K562 (cell line): ENCODE measurements around the gene HIF1AN.

ENCODE experiments used
- ATF1 ChIP-seq, 2 experiments: fragments of 450-650 bp in 1 of 2; IDR thresholded peaks; 2 replicates each; pipeline ENCODE4 v1.6.1; 2016; ENCODE audit warnings: missing compliant biosample characterization in 1 of 2, missing genetic modification characterization in 1 of 2
- NEUROD1 ChIP-seq: fragments of 150-350 bp; IDR thresholded peaks from 2 replicates; pipeline ENCODE4 v1.6.1; 2014; ENCODE audit warnings: borderline replicate concordance, low read length, low read depth; ENCODE audit not compliant: partially characterized antibody
- RREB1 ChIP-seq: fragments of 250-450 bp; sonication (Bioruptor Pico); IDR thresholded peaks from 2 replicates; pipeline ENCODE4 v1.4.0; 2020
- ZNF407 ChIP-seq: fragments of 450-650 bp; IDR thresholded peaks from 2 replicates; pipeline ENCODE4 v1.6.1; 2016; ENCODE audit warnings: low read depth

- TF ChIP-seq RREB1 (CRISPR knock-in tag) (no peak), ATF1 (CRISPR knock-in tag; IDR thresholded peaks at IDR 0.05) (no peak), ATF1 (tag; IDR thresholded peaks at IDR 0.05) (no peak), ZNF407 (no peak), NEUROD1 (no peak)
Observed at GRCh38 chr10:100524638-100525037, 11.1 kb upstream of the HIF1AN start.
